Endometrial microvascular endothelial cells (primary cell): ENCODE measurements around the gene MROH8. TPM values are rescaled to one million over a fixed set of nuclear protein-coding genes. Genes with fewer than 3 reads are reported as not detected.

Experiments
- in situ Hi-C: cut with HindIII; loops from 2 replicates; pipeline ENCODE4 v1.10.0; 2017; ENCODE audit warnings: low sequenced_read_pairs, low pct_unique_long_range_greater_than_20kb; ENCODE audit errors: inconsistent ontology term
- total RNA-seq: library from RNA; depleted of rRNA; stranded (reverse); fragments of >200 nt; gene quantifications from one replicate; pipeline ENCODE4 v1.2.3, GENCODE V29; 2015; ENCODE audit errors: inconsistent ontology term

Gene MROH8
- total RNA-seq, 1 donor from 2014 or later = 0.37 TPM

DNA sequence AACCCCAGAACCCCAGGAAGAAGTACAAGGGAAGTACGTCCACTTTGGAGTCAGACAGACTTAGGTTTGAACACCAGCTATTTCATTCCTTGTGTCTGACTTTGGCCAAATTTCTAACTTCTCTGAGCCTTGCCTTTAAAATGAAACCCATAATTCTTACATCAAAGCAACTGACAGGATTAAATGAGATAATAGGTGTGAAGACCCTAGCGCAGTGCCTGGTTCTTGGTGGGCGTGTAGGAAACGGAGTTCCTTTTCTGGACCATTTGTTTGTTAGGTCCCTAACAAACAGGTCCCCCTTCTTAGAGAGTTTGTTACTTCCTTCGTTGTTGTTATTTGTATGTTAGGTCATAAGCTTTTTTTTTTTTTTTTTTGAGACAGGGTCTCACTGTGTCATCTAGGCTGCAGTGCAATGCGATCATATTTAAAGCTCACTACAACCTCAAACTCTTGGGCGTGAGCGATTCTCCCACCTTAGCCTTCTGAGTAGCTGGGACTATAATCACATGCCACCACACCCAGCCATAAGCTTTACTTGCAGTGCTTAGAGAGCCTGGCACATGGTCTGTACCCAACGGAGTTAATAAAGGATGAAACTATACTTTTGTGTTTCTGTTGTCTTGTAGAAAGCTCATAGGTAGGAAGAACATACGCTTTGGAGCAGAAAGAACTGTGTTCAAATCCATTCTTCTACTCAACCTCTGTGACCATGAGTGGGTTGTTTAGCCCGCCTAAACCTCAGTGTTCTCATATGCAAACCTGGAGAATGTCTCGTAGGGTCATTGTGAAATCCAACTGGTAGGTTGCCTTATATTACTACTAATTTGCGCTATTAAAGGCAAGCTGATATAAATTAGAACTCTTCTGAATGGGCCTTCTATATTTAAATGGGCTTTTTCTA is 21.8 kb upstream of the MROH8 start:
- in situ Hi-C loops = no loop called here

DNA sequence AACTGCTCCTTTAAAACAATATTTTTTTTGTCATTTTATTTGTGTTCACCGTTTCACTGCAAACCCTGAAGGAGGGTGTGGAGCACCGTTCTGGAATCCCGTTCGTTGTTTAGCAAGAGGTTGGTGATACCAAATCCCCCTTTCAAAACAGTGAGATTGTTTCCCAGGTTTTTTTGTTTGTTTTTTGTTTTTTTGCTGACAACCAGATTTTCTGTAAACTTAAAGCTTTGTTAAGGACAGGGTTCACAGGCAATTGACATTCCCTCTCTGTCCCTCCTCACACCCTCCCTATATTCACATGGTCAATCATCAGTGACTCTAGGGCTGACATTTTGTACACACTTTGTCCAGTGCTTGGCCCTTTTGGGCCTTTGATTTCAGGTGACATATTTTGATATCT is 21.0 kb upstream of the MROH8 start:
- in situ Hi-C loops = no loop called here

DNA sequence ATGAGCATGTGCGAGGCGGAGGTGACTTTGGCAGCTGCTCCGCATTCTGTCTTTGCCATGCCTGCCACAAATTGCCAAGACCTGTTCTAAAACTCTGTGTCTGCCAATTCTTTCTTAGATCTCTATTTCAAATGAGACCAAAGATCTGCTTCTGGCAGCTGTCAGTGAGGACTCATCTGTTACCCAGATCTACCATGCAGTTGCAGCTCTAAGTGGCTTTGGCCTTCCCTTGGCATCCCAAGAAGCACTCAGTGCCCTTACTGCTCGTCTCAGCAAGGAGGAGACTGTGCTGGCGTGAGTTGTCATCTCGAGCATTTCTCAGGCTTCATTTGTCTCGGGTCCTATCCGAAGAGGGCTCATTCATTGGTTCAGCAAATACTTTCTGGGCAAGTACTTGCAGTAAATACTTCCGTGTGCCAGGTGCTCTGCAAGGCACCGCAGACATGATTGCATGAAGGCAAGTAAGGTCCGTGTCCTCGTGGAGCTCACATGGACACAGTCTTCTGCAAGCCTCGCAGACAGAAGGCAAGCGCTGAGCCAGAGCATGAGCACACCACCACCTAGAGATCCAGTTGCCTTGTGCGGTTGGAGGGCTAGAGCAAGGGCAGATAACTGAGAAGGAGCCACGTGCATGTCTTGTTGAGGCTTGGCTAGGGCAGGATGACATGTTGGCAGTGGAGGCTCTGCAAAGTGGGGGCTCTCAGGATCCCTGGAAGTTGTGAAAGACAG is 19.7 kb upstream of the MROH8 start:
- in situ Hi-C loops = no loop called here

DNA sequence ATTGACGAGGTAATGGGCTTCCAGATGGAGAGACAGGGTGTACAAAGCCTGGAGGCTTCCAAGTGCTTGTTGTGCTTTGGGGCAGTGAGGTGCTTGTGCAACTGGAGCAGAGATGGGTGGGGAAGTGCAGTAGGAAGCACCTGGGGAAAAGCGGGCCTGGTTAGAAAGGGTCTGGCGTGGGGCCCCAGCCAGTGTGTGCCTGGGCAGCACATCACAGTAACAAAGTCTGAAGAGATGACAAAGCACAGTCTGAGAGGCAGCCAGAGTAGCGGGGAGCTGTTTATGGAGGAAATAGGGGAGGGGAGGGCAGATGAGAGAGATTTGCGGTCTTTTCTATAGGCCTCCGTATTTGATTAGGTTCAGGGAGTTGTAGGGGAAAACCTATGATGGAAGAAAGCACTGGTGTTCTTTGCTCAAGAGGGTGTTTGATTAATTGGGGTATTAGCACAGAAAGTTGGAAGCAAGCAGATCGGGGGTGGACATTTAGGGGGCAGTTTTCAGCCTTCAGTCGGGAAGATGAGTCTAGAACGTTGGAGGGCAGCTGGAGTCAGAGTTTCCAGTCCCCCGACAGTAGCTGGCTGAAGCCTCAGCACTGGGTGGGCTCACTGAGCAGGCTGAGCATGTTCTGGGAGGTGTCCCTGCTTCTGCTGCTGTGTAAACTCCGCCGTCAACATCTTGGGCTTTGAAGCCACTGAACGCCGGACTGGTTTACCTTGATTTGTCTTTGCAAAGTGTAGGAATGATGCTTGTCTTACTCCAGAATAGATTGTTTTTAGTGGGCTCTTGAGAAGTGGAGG is 15.5 kb upstream of the MROH8 start:
- in situ Hi-C loops = no loop called here

DNA sequence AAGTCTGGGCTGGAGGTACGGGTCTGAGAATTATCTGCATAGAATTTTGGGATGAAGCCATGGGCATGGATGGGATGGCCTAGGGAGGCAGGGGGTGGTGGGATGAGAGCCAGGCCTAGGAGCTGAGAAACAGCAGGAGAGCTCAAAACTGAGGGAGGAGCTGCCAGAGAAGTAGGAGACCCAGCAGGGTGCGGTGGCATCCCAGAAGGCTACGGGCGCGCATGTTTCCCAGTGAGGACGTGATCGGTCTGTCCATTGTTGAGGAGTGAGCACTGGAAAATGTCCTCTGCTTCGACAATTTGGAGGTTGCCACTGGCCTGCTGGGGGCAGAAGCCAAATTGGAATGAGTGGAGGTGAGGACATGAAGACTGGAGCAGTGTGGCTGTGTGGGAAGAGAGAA is 14.5 kb upstream of the MROH8 start:
- in situ Hi-C loops = no loop called here

DNA sequence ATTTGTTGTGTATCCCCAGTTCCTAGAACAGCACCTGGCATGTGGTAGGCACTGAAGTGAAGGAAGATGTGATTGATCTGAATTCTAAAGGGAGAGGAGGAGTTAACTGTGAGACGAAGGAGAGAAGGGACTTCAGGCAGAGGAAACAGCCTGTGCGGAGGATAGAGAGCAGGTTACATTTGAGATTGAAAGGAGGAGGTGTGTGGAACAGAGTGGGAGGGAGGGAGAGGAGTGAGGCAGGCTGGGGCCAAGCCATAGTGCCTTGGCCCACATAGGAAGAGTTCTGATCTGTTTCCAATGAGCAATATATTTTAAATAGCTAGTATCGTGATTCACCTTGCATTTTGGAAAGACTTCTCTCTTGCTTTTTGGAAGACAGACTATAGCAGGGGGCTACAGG is 13.9 kb upstream of the MROH8 start:
- in situ Hi-C loops = no loop called here

DNA sequence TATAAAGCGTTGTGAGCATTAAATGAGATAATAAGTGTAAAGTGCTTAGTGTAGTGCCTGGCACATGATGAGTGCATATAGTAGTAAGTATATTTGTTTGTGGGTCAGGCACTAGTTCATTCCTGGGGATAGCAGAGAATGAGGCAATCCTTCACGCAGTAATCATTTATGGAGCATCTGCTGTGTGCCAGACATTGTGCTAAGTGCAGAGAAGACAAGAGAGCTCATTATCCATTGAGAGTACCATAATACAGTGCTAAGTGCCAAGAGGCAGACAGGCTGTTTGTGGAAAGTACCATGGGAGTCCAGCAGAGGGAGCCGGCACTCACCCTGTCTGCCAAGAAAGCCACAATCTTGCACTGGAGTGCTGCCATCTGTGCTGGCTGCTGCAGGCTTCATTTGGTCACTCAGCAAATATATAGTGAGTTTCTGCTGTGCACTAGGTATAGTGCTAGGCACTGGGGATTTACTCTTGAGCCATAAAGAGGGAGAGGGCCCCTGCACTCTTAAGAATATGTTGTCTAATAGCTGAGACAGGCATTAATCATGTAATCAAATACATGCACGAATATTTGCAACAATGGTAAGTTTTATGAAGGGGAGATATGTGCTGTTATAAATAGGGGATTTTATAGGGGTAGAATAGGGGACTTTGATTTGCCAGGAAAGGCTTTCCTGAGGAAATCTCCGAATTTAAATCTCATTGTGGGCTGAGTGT is 12.9 kb upstream of the MROH8 start:
- in situ Hi-C loops = no loop called here

DNA sequence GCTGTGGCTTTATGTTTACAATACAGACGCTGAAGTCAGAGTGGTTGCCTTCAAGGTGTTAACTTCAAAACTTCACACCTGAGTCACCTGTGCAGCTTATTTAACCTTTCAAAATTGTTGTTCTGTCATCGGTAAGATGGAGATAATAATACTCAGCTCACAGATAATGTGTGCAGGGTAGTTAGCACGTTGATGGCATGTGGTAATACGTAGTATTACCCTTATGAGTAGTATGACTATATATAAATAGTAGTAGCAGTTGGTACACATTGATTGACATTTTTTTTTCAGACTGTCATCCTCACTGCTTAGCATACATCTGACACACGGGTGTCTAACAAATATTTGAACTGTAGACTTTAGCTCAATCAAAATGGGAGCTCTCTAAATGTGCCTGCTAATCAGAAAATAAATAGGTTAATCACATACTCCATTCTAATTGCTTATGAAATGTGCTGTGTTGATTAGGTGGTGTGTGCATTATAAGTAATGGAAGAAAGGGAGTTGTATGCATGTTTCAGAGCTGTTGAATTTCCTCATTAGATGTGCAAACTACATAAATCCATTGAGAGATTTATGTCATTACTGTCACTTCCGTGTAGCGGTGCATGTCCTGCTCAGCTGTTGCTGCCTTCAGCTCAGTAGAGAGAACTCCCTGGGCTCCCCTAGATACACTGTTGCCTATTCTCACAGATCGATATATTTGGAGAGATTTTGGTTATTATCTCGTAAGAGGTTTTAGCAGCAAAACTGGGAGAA is 11.2 kb upstream of the MROH8 start:
- in situ Hi-C loops = no loop called here

DNA sequence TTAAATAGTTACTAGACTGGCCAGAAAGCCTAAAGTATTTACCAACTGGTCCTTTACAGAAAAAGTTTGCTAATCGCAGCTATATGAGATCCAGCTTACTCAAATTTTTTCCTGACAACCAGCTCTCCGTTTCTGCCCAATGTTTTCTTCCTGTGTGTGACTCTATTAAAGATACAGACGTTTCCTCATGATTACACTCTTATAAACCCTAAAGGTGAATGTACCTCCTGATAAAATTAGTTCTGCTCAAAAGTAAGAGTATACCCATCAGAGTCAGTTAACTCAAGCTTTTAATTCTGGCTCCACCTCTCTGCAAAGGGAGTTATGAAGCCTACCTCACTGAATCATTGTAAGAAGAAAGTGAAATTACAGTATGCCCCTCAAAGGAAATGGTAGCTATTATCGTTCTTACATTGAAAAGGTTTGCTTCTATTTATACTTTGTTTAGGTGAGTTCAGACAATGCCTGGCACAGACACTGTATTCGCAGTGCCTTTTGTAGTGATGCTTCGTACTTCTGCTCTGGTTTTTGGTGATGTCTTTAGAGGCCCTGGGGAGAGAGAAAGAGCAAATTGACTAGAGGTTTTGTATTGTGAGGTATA is 10.2 kb upstream of the MROH8 start:
- in situ Hi-C loops = no loop called here

DNA sequence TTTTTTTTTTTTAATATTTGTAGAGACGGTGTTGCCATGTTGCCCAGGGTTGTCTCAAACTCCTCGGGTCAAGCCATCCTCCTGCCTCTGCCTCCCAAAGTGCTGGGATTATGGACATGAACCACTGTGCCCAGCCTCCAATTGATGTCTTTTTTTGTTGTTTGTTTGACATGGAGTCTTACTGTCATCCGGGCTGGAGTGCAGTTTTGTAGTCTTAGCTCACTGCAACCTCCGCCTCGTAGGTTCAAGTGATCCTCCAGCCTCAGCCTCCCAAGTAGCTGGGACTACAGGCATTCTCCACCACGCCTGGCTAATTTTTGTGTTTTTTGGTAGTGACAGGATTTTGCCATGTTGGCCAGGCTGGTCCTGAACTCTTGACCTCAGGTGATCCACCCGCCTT is 9.4 kb upstream of the MROH8 start:
- in situ Hi-C loops = no loop called here

DNA sequence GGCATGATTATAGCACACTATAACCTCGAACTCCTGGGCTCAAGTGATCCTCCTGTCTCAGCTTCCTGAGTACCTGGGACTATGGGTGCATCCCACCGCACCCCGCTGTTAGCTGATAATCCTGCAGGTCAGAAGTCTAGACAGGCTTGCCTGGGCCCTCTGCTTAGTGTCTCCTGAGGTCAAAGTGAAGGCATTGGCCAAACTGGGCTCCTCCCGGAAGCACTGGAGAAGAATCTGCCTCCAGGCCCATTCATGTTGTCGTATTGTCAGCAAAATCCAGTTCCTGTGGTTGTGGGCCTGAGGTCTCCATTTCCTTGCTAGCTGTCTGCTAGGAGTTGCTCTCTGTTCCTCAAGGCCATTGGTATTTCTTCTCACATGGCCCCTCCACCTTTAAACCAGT is 6.3 kb upstream of the MROH8 start:
- in situ Hi-C loops = no loop called here

DNA sequence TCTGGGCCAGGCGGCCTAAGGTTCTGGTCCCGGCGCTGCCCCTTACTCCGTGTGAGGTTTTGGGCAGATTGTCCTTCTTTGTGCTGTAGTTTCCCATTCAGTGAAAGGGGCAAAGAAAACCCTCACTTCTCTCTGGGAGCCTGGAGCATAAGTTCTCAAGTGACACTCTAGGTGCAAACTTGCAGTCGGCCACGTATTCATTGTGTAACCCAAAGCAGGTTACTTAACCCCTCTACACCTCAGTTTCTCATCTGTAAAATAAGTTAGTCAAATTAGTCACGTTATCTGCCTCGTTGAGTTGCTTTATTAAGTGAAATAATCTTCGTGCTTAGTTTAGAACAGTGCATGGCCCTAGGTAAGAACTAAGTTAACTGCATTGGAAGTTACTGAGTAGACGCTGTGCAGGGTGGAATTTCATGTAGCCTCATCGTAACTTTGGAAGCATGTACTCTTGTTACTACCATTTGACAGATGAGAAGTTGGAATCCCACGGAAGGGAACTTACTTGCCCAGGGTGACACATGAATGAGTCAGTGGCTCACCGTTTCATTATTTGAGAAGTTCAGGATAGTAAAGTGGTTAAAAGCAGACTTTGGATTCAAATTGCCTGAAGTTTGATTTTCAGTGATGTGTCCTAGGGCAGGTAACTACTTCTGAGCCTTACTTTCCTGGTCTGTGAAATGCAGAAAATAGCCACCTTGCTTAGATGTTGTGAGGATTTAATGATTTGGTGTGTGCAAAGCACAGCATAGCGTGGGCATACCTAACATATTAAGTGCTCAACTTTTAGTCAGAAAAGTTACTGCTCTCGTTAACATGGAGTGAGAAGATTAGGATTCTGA is 556 bp upstream of the MROH8 start:
- in situ Hi-C loops = no loop called here

DNA sequence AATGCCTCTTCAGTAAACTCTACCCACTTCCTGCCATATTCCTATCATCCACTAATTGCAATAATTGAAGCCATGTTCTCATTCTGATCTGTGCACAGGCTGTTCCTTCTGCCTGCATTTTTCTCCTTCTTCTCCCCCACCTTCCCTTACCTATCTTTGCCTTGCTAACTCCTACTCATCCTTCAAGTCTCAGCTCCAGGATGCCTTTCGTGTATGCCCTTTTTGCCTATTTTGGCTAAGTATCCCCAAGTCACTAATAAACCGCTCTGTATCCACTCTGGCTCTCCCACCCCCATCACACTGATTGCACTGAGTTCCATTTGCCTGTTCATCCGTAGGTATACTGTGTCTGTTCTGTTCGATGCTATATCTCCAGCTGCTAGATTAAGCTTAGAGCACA is 6.5 kb downstream of the MROH8 start:
- in situ Hi-C loops = no loop called here

DNA sequence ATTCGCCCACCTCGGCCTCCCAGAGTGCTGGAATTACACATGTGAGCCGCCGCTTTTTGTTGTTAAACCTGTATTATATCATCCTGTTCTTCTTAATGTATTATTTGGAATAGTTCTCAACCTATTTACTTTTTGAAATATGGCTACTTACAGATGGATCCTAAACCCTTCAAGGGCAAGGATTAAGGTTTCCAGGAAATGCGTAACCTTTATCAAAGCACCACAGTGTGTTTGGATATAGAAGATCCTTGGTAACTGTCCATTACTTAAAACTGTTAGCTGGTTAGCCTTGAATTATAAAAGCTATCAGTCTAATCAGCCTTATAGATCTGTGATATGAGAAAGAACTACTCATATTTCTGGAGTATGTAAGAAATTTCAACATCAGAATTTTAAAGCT is 12.5 kb downstream of the MROH8 start:
- in situ Hi-C loops = no loop called here

DNA sequence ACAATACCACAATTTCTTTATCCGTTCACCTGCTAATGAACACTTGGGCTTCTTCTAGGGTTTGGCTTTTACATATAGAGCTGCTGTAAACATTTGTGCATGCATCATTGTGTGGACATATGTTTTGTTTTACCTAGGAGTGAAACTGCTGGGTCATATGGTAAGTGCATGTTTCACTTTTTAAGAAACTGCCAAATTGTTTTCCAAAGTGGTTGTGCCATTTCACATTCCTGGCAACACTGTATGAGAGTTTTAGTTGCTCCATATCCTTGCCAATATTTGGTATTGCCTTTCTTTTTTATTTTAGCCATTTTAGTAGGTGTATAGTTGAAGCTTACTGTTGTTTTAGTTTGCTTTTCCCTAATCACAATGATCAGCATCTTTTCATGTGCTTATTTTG is 14.3 kb downstream of the MROH8 start:
- in situ Hi-C loops = no loop called here

DNA sequence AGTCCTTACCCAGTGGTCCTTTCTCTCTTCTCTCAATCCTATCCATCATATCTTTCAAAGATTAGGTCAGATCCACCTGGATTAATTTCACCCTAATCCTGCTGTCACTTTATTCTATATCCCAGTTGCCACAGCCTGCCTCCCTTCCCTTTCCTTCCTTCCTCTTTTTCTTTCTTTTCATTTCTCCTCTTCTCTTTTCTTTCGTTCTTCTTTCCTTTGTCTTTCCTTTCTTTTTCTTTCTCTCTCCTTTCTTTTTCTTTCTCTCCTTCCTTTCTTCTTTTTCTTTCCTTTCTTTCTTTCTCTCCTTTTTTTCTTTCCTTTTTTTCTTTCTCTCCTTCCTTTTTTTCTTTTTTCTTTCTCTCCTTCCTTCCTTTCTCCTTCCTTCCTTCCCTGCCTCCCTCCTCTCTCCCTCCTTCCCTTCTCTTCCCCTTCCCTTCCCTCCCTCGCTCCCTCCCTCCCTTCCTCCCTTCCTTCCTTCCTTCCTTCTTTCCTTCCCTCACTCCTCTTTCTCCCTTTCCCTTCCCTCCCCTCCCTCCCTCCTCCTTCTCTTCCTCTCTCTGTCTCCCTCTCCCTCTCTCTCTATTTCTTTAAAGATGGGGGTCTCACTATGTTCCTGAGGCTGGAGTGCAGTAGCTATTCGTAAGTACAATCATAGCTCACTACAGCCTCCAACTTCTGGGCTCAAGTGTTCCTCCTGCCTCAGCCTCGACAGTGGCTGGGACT is 15.4 kb downstream of the MROH8 start:
- in situ Hi-C loops = no loop called here

DNA sequence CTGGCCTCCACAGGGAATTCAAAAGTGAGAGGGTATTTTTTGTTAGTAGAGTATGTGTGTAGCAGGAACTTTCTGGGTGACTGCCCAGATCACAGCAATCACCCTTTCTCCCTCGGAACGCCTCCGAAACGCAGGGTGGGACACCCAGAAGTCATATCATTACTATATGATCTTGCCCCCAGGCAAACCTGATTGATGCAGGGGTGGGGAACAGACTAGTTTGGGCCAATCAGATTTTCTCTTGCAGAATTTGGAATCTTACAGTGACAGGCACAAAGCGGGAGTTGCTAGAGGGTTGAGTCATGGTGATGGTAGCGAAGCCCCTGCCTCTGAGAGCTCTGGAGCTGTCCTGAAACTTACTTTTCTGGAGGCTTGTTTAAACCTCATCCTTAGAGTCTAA is 16.7 kb downstream of the MROH8 start:
- in situ Hi-C loops = no loop called here
